ENCODE measurements around the gene COG2. TPM values are rescaled to one million over a fixed set of nuclear protein-coding genes. Genes with fewer than 3 reads are reported as not detected.

The COG2 gene
- total RNA-seq, 1 experiment from 2014 or later: 40.9 TPM

GRCh38 chr1:230632273-230632873 is 9.9 kb upstream of the COG2 start:
- H3K4me1 ChIP-seq (ENCODE audit: low read length): peaks cover 2% of the 10 kb centered on the region; the same call in 1 of the 2 replicates
- no peak overlapping the region for H3K9ac ChIP-seq (ENCODE audit: low read length)
- no peaks in the 10 kb centered on the region for H3K9me2 ChIP-seq (replicated peaks; ENCODE audit: insufficient read depth, low read length)
- peaks cover 2% of the 10 kb centered on the region; the same call in 1 of the 2 replicates for H3K27me3 ChIP-seq (ENCODE audit: low read length)
- peak; percentile 69 for DNase-seq
- H3K4me2 ChIP-seq (ENCODE audit: low read depth, low read length, poor library complexity, severe bottlenecking): no peak overlapping the region
- H3K36me3 ChIP-seq (ENCODE audit: insufficient read depth, low read length): no peaks in the 10 kb centered on the region
- H3K79me2 ChIP-seq (ENCODE audit: low read length): no peaks in the 10 kb centered on the region
- H2AFZ ChIP-seq (ENCODE audit: low read length): no peak overlapping the region
- no peak overlapping the region for H3K27ac ChIP-seq (ENCODE audit: low read length)
- no peaks in the 10 kb centered on the region for H3K9me3 ChIP-seq (ENCODE audit: low read length)
- H4K20me1 ChIP-seq (ENCODE audit: insufficient read depth, low read depth, low read length): no peaks in the 10 kb centered on the region
- no peak overlapping the region for H3K4me3 ChIP-seq (ENCODE audit: low read length)

GRCh38 chr1:230633469-230633868 is 8.8 kb upstream of the COG2 start:
- no peak overlapping the region for H3K9ac ChIP-seq (ENCODE audit: low read length)
- no peak for DNase-seq
- H3K4me2 ChIP-seq (ENCODE audit: low read depth, low read length, poor library complexity, severe bottlenecking): no peak overlapping the region
- H3K27me3 ChIP-seq (ENCODE audit: low read length): peaks cover 2% of the 10 kb centered on the region; the same call in 1 of the 2 replicates
- no peaks in the 10 kb centered on the region for H3K9me2 ChIP-seq (replicated peaks; ENCODE audit: insufficient read depth, low read length)
- H3K79me2 ChIP-seq (ENCODE audit: low read length): no peaks in the 10 kb centered on the region
- H2AFZ ChIP-seq (ENCODE audit: low read length): no peak overlapping the region
- no peak overlapping the region for H3K27ac ChIP-seq (ENCODE audit: low read length)
- no peak overlapping the region for H3K4me3 ChIP-seq (ENCODE audit: low read length)
- H3K36me3 ChIP-seq (ENCODE audit: insufficient read depth, low read length): no peaks in the 10 kb centered on the region
- H4K20me1 ChIP-seq (ENCODE audit: insufficient read depth, low read depth, low read length): no peaks in the 10 kb centered on the region
- no peaks in the 10 kb centered on the region for H3K4me1 ChIP-seq (ENCODE audit: low read length)
- H3K9me3 ChIP-seq (ENCODE audit: low read length): no peaks in the 10 kb centered on the region

DNA sequence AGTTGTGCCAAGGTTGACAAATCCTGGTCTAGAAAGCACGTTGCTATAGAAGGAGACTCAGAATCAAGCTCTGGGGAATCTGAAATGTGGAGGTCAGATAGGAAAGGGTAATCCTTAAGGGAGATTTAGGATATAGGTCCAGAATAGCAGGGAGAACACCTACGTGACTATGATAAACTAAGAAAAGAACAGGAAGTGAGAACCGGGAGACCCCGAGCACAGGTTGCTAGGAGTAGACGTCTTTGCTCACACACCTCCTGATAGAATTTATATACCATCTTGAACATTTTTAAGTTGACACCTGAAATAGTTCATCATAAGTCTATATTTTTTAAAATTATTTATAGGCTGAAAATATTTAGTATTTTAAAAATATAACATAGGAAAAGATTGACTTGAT is 7.9 kb upstream of the COG2 start:
- Histone ChIP-seq H3K4me3 (ENCODE audit: low read length) (no peak overlapping the region), H3K4me1 (ENCODE audit: low read length) (no peaks in the 10 kb centered on the region), H3K36me3 (ENCODE audit: insufficient read depth, low read length) (no peaks in the 10 kb centered on the region), H4K20me1 (ENCODE audit: insufficient read depth, low read depth, low read length) (no peaks in the 10 kb centered on the region), H3K27me3 (ENCODE audit: low read length) (peaks cover 2% of the 10 kb centered on the region; the same call in 1 of the 2 replicates), H2AFZ (ENCODE audit: low read length) (no peak overlapping the region), H3K9me2 (replicated peaks; ENCODE audit: insufficient read depth, low read length) (no peaks in the 10 kb centered on the region), H3K4me2 (ENCODE audit: low read depth, low read length, poor library complexity, severe bottlenecking) (no peak overlapping the region), H3K9me3 (ENCODE audit: low read length) (no peaks in the 10 kb centered on the region), H3K79me2 (ENCODE audit: low read length) (no peaks in the 10 kb centered on the region), H3K27ac (ENCODE audit: low read length) (no peak overlapping the region), H3K9ac (ENCODE audit: low read length) (no peak overlapping the region)
- DNase-seq: no peak

GRCh38 chr1:230636575-230637148 is 5.6 kb upstream of the COG2 start:
- no peaks in the 10 kb centered on the region for H3K79me2 ChIP-seq (ENCODE audit: low read length)
- H3K27me3 ChIP-seq (ENCODE audit: low read length): peaks cover 2% of the 10 kb centered on the region; the same call in 1 of the 2 replicates
- H3K4me2 ChIP-seq (ENCODE audit: low read depth, low read length, poor library complexity, severe bottlenecking): no peak overlapping the region
- DNase-seq: no peak
- no peak overlapping the region for H3K4me3 ChIP-seq (ENCODE audit: low read length)
- H3K9me3 ChIP-seq (ENCODE audit: low read length): no peaks in the 10 kb centered on the region
- no peak overlapping the region for H2AFZ ChIP-seq (ENCODE audit: low read length)
- H4K20me1 ChIP-seq (ENCODE audit: insufficient read depth, low read depth, low read length): no peaks in the 10 kb centered on the region
- no peak overlapping the region for H3K9ac ChIP-seq (ENCODE audit: low read length)
- no peaks in the 10 kb centered on the region for H3K36me3 ChIP-seq (ENCODE audit: insufficient read depth, low read length)
- H3K27ac ChIP-seq (ENCODE audit: low read length): no peak overlapping the region
- no peaks in the 10 kb centered on the region for H3K4me1 ChIP-seq (ENCODE audit: low read length)
- no peaks in the 10 kb centered on the region for H3K9me2 ChIP-seq (replicated peaks; ENCODE audit: insufficient read depth, low read length)

- H3K27me3 ChIP-seq (ENCODE audit: low read length): peaks cover 2% of the 10 kb centered on the region; the same call in 1 of the 2 replicates
- no peak overlapping the region for H2AFZ ChIP-seq (ENCODE audit: low read length)
- peaks cover 22% of the 10 kb centered on the region for H3K79me2 ChIP-seq (ENCODE audit: low read length)
- H3K4me3 ChIP-seq (ENCODE audit: low read length): no peak overlapping the region
- H3K4me1 ChIP-seq (ENCODE audit: low read length): peaks cover 15% of the 10 kb centered on the region
- H3K9ac ChIP-seq (ENCODE audit: low read length): no peak overlapping the region
- no peaks in the 10 kb centered on the region for H3K9me2 ChIP-seq (replicated peaks; ENCODE audit: insufficient read depth, low read length)
- H3K36me3 ChIP-seq (ENCODE audit: insufficient read depth, low read length): no peaks in the 10 kb centered on the region; the same call in 1 of the 2 replicates
- peaks cover 13% of the 10 kb centered on the region; the same call in 1 of the 2 replicates for H4K20me1 ChIP-seq (ENCODE audit: insufficient read depth, low read depth, low read length)
- no peaks in the 10 kb centered on the region for H3K9me3 ChIP-seq (ENCODE audit: low read length)
- no peak for DNase-seq
- H3K27ac ChIP-seq (ENCODE audit: low read length): no peak overlapping the region
- no peak overlapping the region for H3K4me2 ChIP-seq (ENCODE audit: low read depth, low read length, poor library complexity, severe bottlenecking)
These were observed 2.5 kb upstream of the COG2 start for GRCh38 chr1:230639714-230640209.

- H3K4me3 ChIP-seq (ENCODE audit: low read length): no peak overlapping the region
- peaks cover 15% of the 10 kb centered on the region; the same call in 1 of the 2 replicates for H4K20me1 ChIP-seq (ENCODE audit: insufficient read depth, low read depth, low read length)
- no peak for DNase-seq
- H3K9me3 ChIP-seq (ENCODE audit: low read length): no peaks in the 10 kb centered on the region
- no peak overlapping the region for H3K9ac ChIP-seq (ENCODE audit: low read length)
- no peaks in the 10 kb centered on the region for H3K9me2 ChIP-seq (replicated peaks; ENCODE audit: insufficient read depth, low read length)
- H3K27ac ChIP-seq (ENCODE audit: low read length): no peak overlapping the region
- peaks cover 16% of the 10 kb centered on the region for H3K4me1 ChIP-seq (ENCODE audit: low read length)
- H3K36me3 ChIP-seq (ENCODE audit: insufficient read depth, low read length): peaks cover 7% of the 10 kb centered on the region; the same call in 1 of the 2 replicates
- peaks cover 38% of the 10 kb centered on the region for H3K79me2 ChIP-seq (ENCODE audit: low read length)
- H3K27me3 ChIP-seq (ENCODE audit: low read length): peaks cover 2% of the 10 kb centered on the region; the same call in 1 of the 2 replicates
- no peak overlapping the region for H3K4me2 ChIP-seq (ENCODE audit: low read depth, low read length, poor library complexity, severe bottlenecking)
- H2AFZ ChIP-seq (ENCODE audit: low read length): no peak overlapping the region
These were observed 935 bp upstream of the COG2 start for GRCh38 chr1:230641346-230641745.

GRCh38 chr1:230641900-230642262 is 400 bp upstream of the COG2 start:
- no peaks in the 10 kb centered on the region for H3K9me3 ChIP-seq (ENCODE audit: low read length)
- peaks cover 2% of the 10 kb centered on the region; the same call in 1 of the 2 replicates for H3K27me3 ChIP-seq (ENCODE audit: low read length)
- H2AFZ ChIP-seq (ENCODE audit: low read length): no peak overlapping the region
- H3K27ac ChIP-seq (ENCODE audit: low read length): no peak overlapping the region
- H3K9ac ChIP-seq (ENCODE audit: low read length): no peak overlapping the region
- H3K9me2 ChIP-seq (replicated peaks; ENCODE audit: insufficient read depth, low read length): no peaks in the 10 kb centered on the region
- no peak overlapping the region; the same call in 1 of the 2 replicates for H3K4me3 ChIP-seq (ENCODE audit: low read length)
- peaks cover 12% of the 10 kb centered on the region; the same call in 1 of the 2 replicates for H3K36me3 ChIP-seq (ENCODE audit: insufficient read depth, low read length)
- peaks cover 44% of the 10 kb centered on the region for H3K79me2 ChIP-seq (ENCODE audit: low read length)
- H4K20me1 ChIP-seq (ENCODE audit: insufficient read depth, low read depth, low read length): peaks cover 15% of the 10 kb centered on the region; the same call in 1 of the 2 replicates
- no peak overlapping the region for H3K4me2 ChIP-seq (ENCODE audit: low read depth, low read length, poor library complexity, severe bottlenecking)
- no peak for DNase-seq
- peaks cover 16% of the 10 kb centered on the region for H3K4me1 ChIP-seq (ENCODE audit: low read length)

- Histone ChIP-seq H3K27me3 (ENCODE audit: low read length) (no peaks in the 10 kb centered on the region), H3K9ac (ENCODE audit: low read length) (peak overlapping the region; percentile 79), H3K9me2 (replicated peaks; ENCODE audit: insufficient read depth, low read length) (no peaks in the 10 kb centered on the region), H3K79me2 (ENCODE audit: low read length) (peaks cover 63% of the 10 kb centered on the region), H3K27ac (ENCODE audit: low read length) (no peak overlapping the region), H3K4me2 (ENCODE audit: low read depth, low read length, poor library complexity, severe bottlenecking) (peak overlapping the region; percentile 90), H3K4me1 (ENCODE audit: low read length) (peaks cover 16% of the 10 kb centered on the region), H2AFZ (ENCODE audit: low read length) (no peak overlapping the region), H3K36me3 (ENCODE audit: insufficient read depth, low read length) (peaks cover 22% of the 10 kb centered on the region), H4K20me1 (ENCODE audit: insufficient read depth, low read depth, low read length) (peaks cover 15% of the 10 kb centered on the region; the same call in 1 of the 2 replicates), H3K9me3 (ENCODE audit: low read length) (no peaks in the 10 kb centered on the region), H3K4me3 (ENCODE audit: low read length) (peak overlapping the region; percentile 87)
- DNase-seq: no peak
These were observed 1.6 kb downstream of the COG2 start for GRCh38 chr1:230643908-230644307.

Measured in Karpas-422 (cell line).